ENCODE measurements around the gene TH. TPM values are rescaled to one million over a fixed set of nuclear protein-coding genes. Genes with fewer than 3 reads are reported as not detected.

The TH gene
- polyA plus RNA-seq, 1 of the 3 experiments (the other 2 are of a cell fraction) = not detected

- no peak overlapping the region for H2AFZ ChIP-seq (ENCODE audit: low read depth)
- ChIA-PET POLR2A (interaction anchor here (0.6 kb wide), 1 partner anchor 1590 kb away, joined by 4 read pairs; no protein-coding TSS in a partner anchor), CTCF (interaction anchor here (0.9 to 5.4 kb wide), 8 partner anchors 9 to 439 kb away, joined by 3 to 68 read pairs (median 4); no protein-coding TSS in a partner anchor)
- no peaks in the 10 kb centered on the region for H3K9me2 ChIP-seq
- H3K27me3 ChIP-seq (ENCODE audit: insufficient read depth) = peaks cover 9% of the 10 kb centered on the region
- H3K4me1 ChIP-seq (ENCODE audit: control insufficient read depth in 1 of 2, insufficient read depth in 2 of 2, low read depth in 1 of 2, low read length in 1 of 2) = peaks cover 0 to 19% of the 10 kb centered on the region in 2 experiments; a peak in 1 of 4 replicates
- no peak for DNase-seq
- H3K4me3 ChIP-seq (ENCODE audit: low read depth in 2 of 2, low read length in 1 of 2) = no peak overlapping the region
- no peaks in the 10 kb centered on the region for H3K36me3 ChIP-seq (replicated peaks in 1 of 2; ENCODE audit: control insufficient read depth in 1 of 2, insufficient read depth in 2 of 2, low read length in 1 of 2)
- H3K27ac ChIP-seq (ENCODE audit: low read depth in 2 of 2, low read length in 1 of 2) = no peak overlapping the region
- no peaks in the 10 kb centered on the region for H4K20me1 ChIP-seq (ENCODE audit: insufficient read depth)
- H3K79me2 ChIP-seq (ENCODE audit: insufficient read depth) = no peaks in the 10 kb centered on the region
- 16% methylated on average over 8 of the region's 24 CpGs for WGBS (ENCODE audit: low lambda C conversion rate)
- no peaks in the 10 kb centered on the region for H3K9me3 ChIP-seq
- no peak overlapping the region for H3K4me2 ChIP-seq
- H3F3A ChIP-seq (replicated peaks; ENCODE audit: insufficient read depth) = no peaks in the 10 kb centered on the region
- TF ChIP-seq NRF1 (IDR thresholded peaks at IDR 0.05; ENCODE audit: low read depth, low read length) = peak; percentile 27; the same call in 1 of the 2 replicates
- no peak for TF ChIP-seq TEAD4 (IDR thresholded peaks at IDR 0.05; ENCODE audit: borderline replicate concordance, insufficient read depth)
- H3K9ac ChIP-seq = no peak overlapping the region
These were observed 38.8 kb downstream of the TH start for GRCh38 chr11:2132874-2133240.

GRCh38 chr11:2132246-2132645 is 39.4 kb downstream of the TH start:
- Histone ChIP-seq H3K4me1 (ENCODE audit: control insufficient read depth in 1 of 2, insufficient read depth in 2 of 2, low read depth in 1 of 2, low read length in 1 of 2) (peaks cover 0 to 19% of the 10 kb centered on the region in 2 experiments; a peak in 1 of 4 replicates), H3K79me2 (ENCODE audit: insufficient read depth) (no peaks in the 10 kb centered on the region), H3K9me2 (no peaks in the 10 kb centered on the region), H3K4me3 (ENCODE audit: low read depth in 2 of 2, low read length in 1 of 2) (no peak overlapping the region), H4K20me1 (ENCODE audit: insufficient read depth) (no peaks in the 10 kb centered on the region), H3K4me2 (no peak overlapping the region), H2AFZ (ENCODE audit: low read depth) (no peak overlapping the region), H3F3A (replicated peaks; ENCODE audit: insufficient read depth) (no peaks in the 10 kb centered on the region), H3K9me3 (no peaks in the 10 kb centered on the region), H3K27me3 (ENCODE audit: insufficient read depth) (peaks cover 3% of the 10 kb centered on the region), H3K9ac (no peak overlapping the region), H3K27ac (ENCODE audit: low read depth in 2 of 2, low read length in 1 of 2) (no peak overlapping the region), H3K36me3 (replicated peaks in 1 of 2; ENCODE audit: control insufficient read depth in 1 of 2, insufficient read depth in 2 of 2, low read length in 1 of 2) (no peaks in the 10 kb centered on the region)
- ChIA-PET CTCF (interaction anchor here (0.9 to 5.4 kb wide), 4 partner anchors 9 to 438 kb away, joined by 4 to 68 read pairs (median 8); no protein-coding TSS in a partner anchor), POLR2A (interaction anchor here (0.6 kb wide), 2 partner anchors 87 to 1590 kb away, joined by 4 read pairs; no protein-coding TSS in a partner anchor)
- no peak for TF ChIP-seq SMC3 (IDR thresholded peaks at IDR 0.05; ENCODE audit: low read depth, low read length)
- TF ChIP-seq RXRA (IDR thresholded peaks at IDR 0.05; ENCODE audit: borderline replicate concordance, low read depth) = no peak
- TF ChIP-seq ZBTB33 (IDR thresholded peaks at IDR 0.05; ENCODE audit: borderline replicate concordance, low read depth) = no peak
- TF ChIP-seq TEAD4 (IDR thresholded peaks at IDR 0.05; ENCODE audit: borderline replicate concordance, insufficient read depth) = no peak
- no peak for TF ChIP-seq TCF12 (IDR thresholded peaks at IDR 0.05)
- no peak for TF ChIP-seq USF2 (IDR thresholded peaks at IDR 0.05; ENCODE audit: borderline replicate concordance, low read depth, low read length)
- no peak for TF ChIP-seq YY1 (IDR thresholded peaks at IDR 0.05; ENCODE audit: low read depth)
- TF ChIP-seq FOXM1 (IDR thresholded peaks at IDR 0.05; ENCODE audit: low read depth) = no peak
- no peak for TF ChIP-seq PBX3 (IDR thresholded peaks at IDR 0.05)
- no peak for TF ChIP-seq EP300 (IDR thresholded peaks at IDR 0.05; ENCODE audit: borderline replicate concordance in 1 of 2, low read depth in 1 of 2, low read length in 1 of 2)
- no peak for TF ChIP-seq FOSL2 (IDR thresholded peaks at IDR 0.05; ENCODE audit: borderline replicate concordance, low read depth)
- TF ChIP-seq SIN3A (IDR thresholded peaks at IDR 0.05; ENCODE audit: borderline replicate concordance, low read depth, low read length) = no peak
- no peak for TF ChIP-seq CHD2 (IDR thresholded peaks at IDR 0.05; ENCODE audit: low read length, partially characterized antibody)
- TF ChIP-seq MEF2A (IDR thresholded peaks at IDR 0.05; ENCODE audit: borderline replicate concordance, low read depth) = no peak
- TF ChIP-seq FOXJ3 (CRISPR knock-in tag; IDR thresholded peaks at IDR 0.05) = no peak
- no peak for TF ChIP-seq ELF1 (IDR thresholded peaks at IDR 0.05)
- no peak for TF ChIP-seq GABPA (IDR thresholded peaks at IDR 0.05; ENCODE audit: low read depth)
- DNase-seq = no peak
- 40% methylated on average over 6 of the region's 6 CpGs for WGBS (ENCODE audit: low lambda C conversion rate)
